Stomach smooth muscle (tissue), 2 donors: ENCODE results near the gene GARRE1.

Experiments used
- H3K27ac ChIP-seq: one replicate; pipeline ENCODE4 v1.7.0; 2013; ENCODE audit warnings: mild to moderate bottlenecking, low read length, inconsistent platforms
- H3K27me3 ChIP-seq, 2 donors: one replicate each; pipeline ENCODE4 v1.7.0; 2013; ENCODE audit warnings: low read length in 2 of 2; ENCODE audit not compliant: insufficient read depth in 2 of 2, control insufficient read depth in 1 of 2
- H3K36me3 ChIP-seq, 2 donors: one replicate each; pipeline ENCODE4 v1.7.0; 2013; ENCODE audit warnings: low read length in 2 of 2; ENCODE audit not compliant: control insufficient read depth in 2 of 2, insufficient read depth in 2 of 2
- H3K4me1 ChIP-seq: one replicate; pipeline ENCODE4 v1.7.0; 2013; ENCODE audit warnings: low read length; ENCODE audit not compliant: control insufficient read depth, insufficient read depth
- H3K4me3 ChIP-seq, 2 donors: one replicate each; pipeline ENCODE4 v1.7.0; 2013; ENCODE audit warnings: low read length in 2 of 2
- H3K9ac ChIP-seq, 2 donors: one replicate each; pipeline ENCODE4 v1.7.0; 2013; ENCODE audit warnings: low read length in 2 of 2, mild to moderate bottlenecking in 1 of 2
- H3K9me3 ChIP-seq, 2 donors: one replicate each; pipeline ENCODE4 v1.7.0; 2013; ENCODE audit warnings: low read length in 2 of 2; ENCODE audit not compliant: control insufficient read depth in 2 of 2
- donor health status: healthy.
- donor health status: Pancreatic carcinoma.

The GARRE1 gene

GRCh38 chr19:34299576-34299975 lies 45.2 kb downstream of the GARRE1 start:
- Histone ChIP-seq H3K27me3 (no peaks in the 10 kb centered on the region), H3K9ac (no peak overlapping the region), H3K4me1 (no peaks in the 10 kb centered on the region), H3K9me3 (no peaks in the 10 kb centered on the region), H3K4me3 (no peak overlapping the region), H3K27ac (no peak overlapping the region), H3K36me3 (peaks cover 11 to 16% of the 10 kb centered on the region in 2 donors)

- peaks cover 14 to 20% of the 10 kb centered on the region in 2 donors for H3K36me3 ChIP-seq
- H3K27me3 ChIP-seq = no peaks in the 10 kb centered on the region
- H3K4me1 ChIP-seq = no peaks in the 10 kb centered on the region
- no peaks in the 10 kb centered on the region for H3K9me3 ChIP-seq
- H3K9ac ChIP-seq = no peak overlapping the region
- no peak overlapping the region for H3K27ac ChIP-seq
- no peak overlapping the region for H3K4me3 ChIP-seq
Measured at GRCh38 chr19:34300380-34300779, 46.0 kb downstream of the GARRE1 start.

GRCh38 chr19:34300962-34301361 lies 46.6 kb downstream of the GARRE1 start:
- H3K36me3 ChIP-seq = peaks cover 14 to 20% of the 10 kb centered on the region in 2 donors

More at GRCh38 chr19:34300962-34301361, 46.6 kb downstream of the GARRE1 start:
- Histone ChIP-seq H3K4me1 (no peaks in the 10 kb centered on the region), H3K4me3 (no peak overlapping the region), H3K27me3 (no peaks in the 10 kb centered on the region), H3K27ac (no peak overlapping the region), H3K9ac (no peak overlapping the region), H3K9me3 (no peaks in the 10 kb centered on the region)
